ENCODE data around the gene TAB2. TPM values are rescaled to one million over a fixed set of nuclear protein-coding genes. Genes with fewer than 3 reads are reported as not detected.

Gene TAB2
- total and polyA plus RNA-seq, 2 experiments from 2014 or later: 19.8 to 59.2 TPM

DNA sequence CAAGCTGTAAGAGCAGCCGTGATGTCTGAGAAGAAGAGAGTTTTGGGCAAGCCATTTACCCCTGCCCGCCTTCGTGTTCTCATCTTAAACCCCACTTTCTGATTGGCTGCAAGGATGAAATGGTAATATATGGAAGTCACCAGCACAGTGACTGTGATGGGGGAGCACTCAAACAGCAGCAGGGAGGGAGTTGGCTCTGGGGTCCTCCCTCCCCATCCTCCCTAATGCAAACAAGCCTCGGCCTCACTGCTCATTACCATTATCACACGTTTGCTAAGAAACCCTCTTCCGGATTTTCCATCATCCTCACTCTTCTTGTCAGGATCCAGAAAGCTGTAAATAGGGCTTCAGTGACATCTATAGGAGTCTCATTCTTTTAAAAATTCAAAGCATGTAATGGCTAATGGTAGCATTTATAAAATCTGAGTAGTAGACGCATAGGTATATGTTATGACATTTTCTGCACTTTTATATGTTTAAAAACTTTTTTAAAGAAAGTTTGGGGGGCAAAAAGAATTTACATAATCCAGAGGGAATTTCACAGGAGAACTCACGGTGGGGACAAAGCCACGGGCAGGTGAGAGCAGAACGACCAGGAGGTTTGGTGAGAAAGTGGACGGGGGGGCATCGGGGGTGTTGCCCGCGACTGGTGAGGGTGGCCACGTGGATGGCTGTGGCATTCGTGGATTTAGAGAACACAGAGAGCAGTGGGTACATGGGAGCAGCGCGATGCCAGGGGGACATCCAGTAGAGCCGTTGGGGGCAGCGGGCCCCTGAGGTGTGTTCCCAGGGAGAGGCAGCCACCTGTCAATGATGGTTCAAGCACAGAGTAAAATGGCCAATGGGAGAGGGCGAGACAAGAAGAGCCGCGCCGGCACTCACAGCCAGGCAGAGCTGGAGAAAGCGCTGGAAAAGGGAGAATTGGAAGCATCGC, 112.2 kb downstream of the TAB2 start:
- Mint-ChIP-seq H3K27ac (no peak overlapping the region), H3K27me3 (ENCODE audit: insufficient read depth, low read depth, poor library complexity) (peaks cover 11% of the 10 kb centered on the region), H3K4me1 (peaks cover 2% of the 10 kb centered on the region; the same call in 2 of the 3 replicates), H3K36me3 (ENCODE audit: low read depth) (no peaks in the 10 kb centered on the region; the same call in 2 of the 3 replicates), H3K4me3 (no peak overlapping the region), H3K9me3 (no peaks in the 10 kb centered on the region; the same call in 2 of the 3 replicates)
- Histone ChIP-seq H3K9me2 (ENCODE audit: insufficient read depth) (no peaks in the 10 kb centered on the region), H3K4me3 (no peak overlapping the region), H3K27ac (ENCODE audit: low read depth) (no peak overlapping the region), H3F3A (replicated peaks; ENCODE audit: low read depth) (no peaks in the 10 kb centered on the region), H4K20me1 (replicated peaks; ENCODE audit: insufficient read depth) (no peaks in the 10 kb centered on the region), H3K4me1 (ENCODE audit: insufficient read depth) (no peaks in the 10 kb centered on the region), H3K36me3 (ENCODE audit: insufficient read depth) (no peaks in the 10 kb centered on the region), H2AFZ (no peak overlapping the region), H3K79me2 (replicated peaks; ENCODE audit: insufficient read depth) (no peaks in the 10 kb centered on the region), H3K27me3 (ENCODE audit: insufficient read depth) (no peaks in the 10 kb centered on the region), H3K4me2 (no peak overlapping the region)
- ATAC-seq (no peak), DNase-seq (ENCODE audit: low spot score) (no peak)
- TF ChIP-seq EZH2phosphoT487 (IDR thresholded peaks at IDR 0.05; ENCODE audit: unreplicated experiment) (no peak), CREB1 (CRISPR knock-in tag; IDR thresholded peaks at IDR 0.05; ENCODE audit: low read depth) (no peak), NANOG (IDR thresholded peaks at IDR 0.05; ENCODE audit: borderline replicate concordance) (no peak), ZNF331 (CRISPR knock-in tag; IDR thresholded peaks at IDR 0.05; ENCODE audit: low read depth) (no peak), STAT1 (IDR thresholded peaks at IDR 0.05; ENCODE audit: unreplicated experiment) (no peak), EZH2 (IDR thresholded peaks at IDR 0.05; ENCODE audit: low read depth, unreplicated experiment) (no peak), ZNF114 (CRISPR knock-in tag; IDR thresholded peaks at IDR 0.05) (no peak), POLR2AphosphoS5 (IDR thresholded peaks at IDR 0.05; ENCODE audit: low read depth) (no peak)
- TF ChIP-seq, protein P1, sequence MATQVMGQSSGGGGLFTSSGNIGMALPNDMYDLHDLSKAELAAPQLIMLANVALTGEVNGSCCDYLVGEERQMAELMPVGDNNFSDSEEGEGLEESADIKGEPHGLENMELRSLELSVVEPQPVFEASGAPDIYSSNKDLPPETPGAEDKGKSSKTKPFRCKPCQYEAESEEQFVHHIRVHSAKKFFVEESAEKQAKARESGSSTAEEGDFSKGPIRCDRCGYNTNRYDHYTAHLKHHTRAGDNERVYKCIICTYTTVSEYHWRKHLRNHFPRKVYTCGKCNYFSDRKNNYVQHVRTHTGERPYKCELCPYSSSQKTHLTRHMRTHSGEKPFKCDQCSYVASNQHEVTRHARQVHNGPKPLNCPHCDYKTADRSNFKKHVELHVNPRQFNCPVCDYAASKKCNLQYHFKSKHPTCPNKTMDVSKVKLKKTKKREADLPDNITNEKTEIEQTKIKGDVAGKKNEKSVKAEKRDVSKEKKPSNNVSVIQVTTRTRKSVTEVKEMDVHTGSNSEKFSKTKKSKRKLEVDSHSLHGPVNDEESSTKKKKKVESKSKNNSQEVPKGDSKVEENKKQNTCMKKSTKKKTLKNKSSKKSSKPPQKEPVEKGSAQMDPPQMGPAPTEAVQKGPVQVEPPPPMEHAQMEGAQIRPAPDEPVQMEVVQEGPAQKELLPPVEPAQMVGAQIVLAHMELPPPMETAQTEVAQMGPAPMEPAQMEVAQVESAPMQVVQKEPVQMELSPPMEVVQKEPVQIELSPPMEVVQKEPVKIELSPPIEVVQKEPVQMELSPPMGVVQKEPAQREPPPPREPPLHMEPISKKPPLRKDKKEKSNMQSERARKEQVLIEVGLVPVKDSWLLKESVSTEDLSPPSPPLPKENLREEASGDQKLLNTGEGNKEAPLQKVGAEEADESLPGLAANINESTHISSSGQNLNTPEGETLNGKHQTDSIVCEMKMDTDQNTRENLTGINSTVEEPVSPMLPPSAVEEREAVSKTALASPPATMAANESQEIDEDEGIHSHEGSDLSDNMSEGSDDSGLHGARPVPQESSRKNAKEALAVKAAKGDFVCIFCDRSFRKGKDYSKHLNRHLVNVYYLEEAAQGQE (IDR thresholded peaks at IDR 0.05; ENCODE audit: unreplicated experiment): no peak
- TF ChIP-seq, protein P2, sequence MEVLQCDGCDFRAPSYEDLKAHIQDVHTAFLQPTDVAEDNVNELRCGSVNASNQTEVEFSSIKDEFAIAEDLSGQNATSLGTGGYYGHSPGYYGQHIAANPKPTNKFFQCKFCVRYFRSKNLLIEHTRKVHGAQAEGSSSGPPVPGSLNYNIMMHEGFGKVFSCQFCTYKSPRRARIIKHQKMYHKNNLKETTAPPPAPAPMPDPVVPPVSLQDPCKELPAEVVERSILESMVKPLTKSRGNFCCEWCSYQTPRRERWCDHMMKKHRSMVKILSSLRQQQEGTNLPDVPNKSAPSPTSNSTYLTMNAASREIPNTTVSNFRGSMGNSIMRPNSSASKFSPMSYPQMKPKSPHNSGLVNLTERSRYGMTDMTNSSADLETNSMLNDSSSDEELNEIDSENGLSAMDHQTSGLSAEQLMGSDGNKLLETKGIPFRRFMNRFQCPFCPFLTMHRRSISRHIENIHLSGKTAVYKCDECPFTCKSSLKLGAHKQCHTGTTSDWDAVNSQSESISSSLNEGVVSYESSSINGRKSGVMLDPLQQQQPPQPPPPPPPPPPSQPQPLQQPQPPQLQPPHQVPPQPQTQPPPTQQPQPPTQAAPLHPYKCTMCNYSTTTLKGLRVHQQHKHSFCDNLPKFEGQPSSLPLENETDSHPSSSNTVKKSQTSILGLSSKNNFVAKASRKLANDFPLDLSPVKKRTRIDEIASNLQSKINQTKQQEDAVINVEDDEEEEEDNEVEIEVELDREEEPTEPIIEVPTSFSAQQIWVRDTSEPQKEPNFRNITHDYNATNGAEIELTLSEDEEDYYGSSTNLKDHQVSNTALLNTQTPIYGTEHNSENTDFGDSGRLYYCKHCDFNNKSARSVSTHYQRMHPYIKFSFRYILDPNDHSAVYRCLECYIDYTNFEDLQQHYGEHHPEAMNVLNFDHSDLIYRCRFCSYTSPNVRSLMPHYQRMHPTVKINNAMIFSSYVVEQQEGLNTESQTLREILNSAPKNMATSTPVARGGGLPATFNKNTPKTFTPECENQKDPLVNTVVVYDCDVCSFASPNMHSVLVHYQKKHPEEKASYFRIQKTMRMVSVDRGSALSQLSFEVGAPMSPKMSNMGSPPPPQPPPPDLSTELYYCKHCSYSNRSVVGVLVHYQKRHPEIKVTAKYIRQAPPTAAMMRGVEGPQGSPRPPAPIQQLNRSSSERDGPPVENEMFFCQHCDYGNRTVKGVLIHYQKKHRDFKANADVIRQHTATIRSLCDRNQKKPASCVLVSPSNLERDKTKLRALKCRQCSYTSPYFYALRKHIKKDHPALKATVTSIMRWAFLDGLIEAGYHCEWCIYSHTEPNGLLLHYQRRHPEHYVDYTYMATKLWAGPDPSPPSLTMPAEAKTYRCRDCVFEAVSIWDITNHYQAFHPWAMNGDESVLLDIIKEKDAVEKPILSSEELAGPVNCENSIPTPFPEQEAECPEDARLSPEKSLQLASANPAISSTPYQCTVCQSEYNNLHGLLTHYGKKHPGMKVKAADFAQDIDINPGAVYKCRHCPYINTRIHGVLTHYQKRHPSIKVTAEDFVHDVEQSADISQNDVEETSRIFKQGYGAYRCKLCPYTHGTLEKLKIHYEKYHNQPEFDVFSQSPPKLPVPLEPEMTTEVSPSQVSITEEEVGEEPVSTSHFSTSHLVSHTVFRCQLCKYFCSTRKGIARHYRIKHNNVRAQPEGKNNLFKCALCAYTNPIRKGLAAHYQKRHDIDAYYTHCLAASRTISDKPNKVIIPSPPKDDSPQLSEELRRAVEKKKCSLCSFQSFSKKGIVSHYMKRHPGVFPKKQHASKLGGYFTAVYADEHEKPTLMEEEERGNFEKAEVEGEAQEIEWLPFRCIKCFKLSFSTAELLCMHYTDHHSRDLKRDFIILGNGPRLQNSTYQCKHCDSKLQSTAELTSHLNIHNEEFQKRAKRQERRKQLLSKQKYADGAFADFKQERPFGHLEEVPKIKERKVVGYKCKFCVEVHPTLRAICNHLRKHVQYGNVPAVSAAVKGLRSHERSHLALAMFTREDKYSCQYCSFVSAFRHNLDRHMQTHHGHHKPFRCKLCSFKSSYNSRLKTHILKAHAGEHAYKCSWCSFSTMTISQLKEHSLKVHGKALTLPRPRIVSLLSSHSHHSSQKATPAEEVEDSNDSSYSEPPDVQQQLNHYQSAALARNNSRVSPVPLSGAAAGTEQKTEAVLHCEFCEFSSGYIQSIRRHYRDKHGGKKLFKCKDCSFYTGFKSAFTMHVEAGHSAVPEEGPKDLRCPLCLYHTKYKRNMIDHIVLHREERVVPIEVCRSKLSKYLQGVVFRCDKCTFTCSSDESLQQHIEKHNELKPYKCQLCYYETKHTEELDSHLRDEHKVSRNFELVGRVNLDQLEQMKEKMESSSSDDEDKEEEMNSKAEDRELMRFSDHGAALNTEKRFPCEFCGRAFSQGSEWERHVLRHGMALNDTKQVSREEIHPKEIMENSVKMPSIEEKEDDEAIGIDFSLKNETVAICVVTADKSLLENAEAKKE (CRISPR knock-in tag; IDR thresholded peaks at IDR 0.05): no peak
- TF ChIP-seq, protein P3, sequence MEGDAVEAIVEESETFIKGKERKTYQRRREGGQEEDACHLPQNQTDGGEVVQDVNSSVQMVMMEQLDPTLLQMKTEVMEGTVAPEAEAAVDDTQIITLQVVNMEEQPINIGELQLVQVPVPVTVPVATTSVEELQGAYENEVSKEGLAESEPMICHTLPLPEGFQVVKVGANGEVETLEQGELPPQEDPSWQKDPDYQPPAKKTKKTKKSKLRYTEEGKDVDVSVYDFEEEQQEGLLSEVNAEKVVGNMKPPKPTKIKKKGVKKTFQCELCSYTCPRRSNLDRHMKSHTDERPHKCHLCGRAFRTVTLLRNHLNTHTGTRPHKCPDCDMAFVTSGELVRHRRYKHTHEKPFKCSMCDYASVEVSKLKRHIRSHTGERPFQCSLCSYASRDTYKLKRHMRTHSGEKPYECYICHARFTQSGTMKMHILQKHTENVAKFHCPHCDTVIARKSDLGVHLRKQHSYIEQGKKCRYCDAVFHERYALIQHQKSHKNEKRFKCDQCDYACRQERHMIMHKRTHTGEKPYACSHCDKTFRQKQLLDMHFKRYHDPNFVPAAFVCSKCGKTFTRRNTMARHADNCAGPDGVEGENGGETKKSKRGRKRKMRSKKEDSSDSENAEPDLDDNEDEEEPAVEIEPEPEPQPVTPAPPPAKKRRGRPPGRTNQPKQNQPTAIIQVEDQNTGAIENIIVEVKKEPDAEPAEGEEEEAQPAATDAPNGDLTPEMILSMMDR (conservative IDR thresholded peaks at IDR 0.05; ENCODE audit: low read depth in 2 of 2): no peak
- TF ChIP-seq, protein P4, sequence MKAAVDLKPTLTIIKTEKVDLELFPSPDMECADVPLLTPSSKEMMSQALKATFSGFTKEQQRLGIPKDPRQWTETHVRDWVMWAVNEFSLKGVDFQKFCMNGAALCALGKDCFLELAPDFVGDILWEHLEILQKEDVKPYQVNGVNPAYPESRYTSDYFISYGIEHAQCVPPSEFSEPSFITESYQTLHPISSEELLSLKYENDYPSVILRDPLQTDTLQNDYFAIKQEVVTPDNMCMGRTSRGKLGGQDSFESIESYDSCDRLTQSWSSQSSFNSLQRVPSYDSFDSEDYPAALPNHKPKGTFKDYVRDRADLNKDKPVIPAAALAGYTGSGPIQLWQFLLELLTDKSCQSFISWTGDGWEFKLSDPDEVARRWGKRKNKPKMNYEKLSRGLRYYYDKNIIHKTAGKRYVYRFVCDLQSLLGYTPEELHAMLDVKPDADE (IDR thresholded peaks at IDR 0.05): no peak
